Activated CD4-positive, alpha-beta T cell treated with anti-CD3 and anti-CD28 coated beads, Interleukin-2, amount 50 U/mL, for 16 hours (primary cell): ENCODE data around the gene TEFM.
"Not testable (repeated sequence)": the region's sequence is repeated elsewhere in the genome, so short reads cannot be mapped to it uniquely, and the experiment has no call there.

Experiments
- DNase-seq: peaks from one replicate; pipeline ENCODE4 v3.0.0-alpha.2; 2020

TEFM gene

GRCh38 chr17:30920683-30921543 lies 14.9 kb upstream of the TEFM start:
- DNase-seq: no peak

GRCh38 chr17:30920282-30920681 lies 14.2 kb upstream of the TEFM start:
- DNase-seq: no peak

GRCh38 chr17:30917050-30917449 lies 11.0 kb upstream of the TEFM start:
- DNase-seq: no peak

- DNase-seq: no peak
Measured at GRCh38 chr17:30915833-30916611, 10.0 kb upstream of the TEFM start.

- DNase-seq: no peak
Measured at GRCh38 chr17:30913955-30914354, 7.9 kb upstream of the TEFM start.

GRCh38 chr17:30910151-30910550 lies 4.1 kb upstream of the TEFM start:
- not testable (repeated sequence) for DNase-seq

- no peak for DNase-seq
Measured at GRCh38 chr17:30908717-30909420, 2.8 kb upstream of the TEFM start.

- no peak for DNase-seq
Measured at GRCh38 chr17:30905742-30906100, 317 bp downstream of the TEFM start.

- no peak for DNase-seq
Measured at GRCh38 chr17:30897311-30897710, 8.7 kb downstream of the TEFM start.

- DNase-seq: no peak
Measured at GRCh38 chr17:30894236-30894635, 11.8 kb downstream of the TEFM start.

- no peak for DNase-seq
Measured at GRCh38 chr17:30886187-30886586, 19.9 kb downstream of the TEFM start.

- no peak for DNase-seq
Measured at GRCh38 chr17:30869005-30869404, 37.0 kb downstream of the TEFM start.

GRCh38 chr17:30864636-30865035 lies 41.4 kb downstream of the TEFM start:
- no peak for DNase-seq

GRCh38 chr17:30858556-30859250 lies 47.3 kb downstream of the TEFM start:
- no peak for DNase-seq

GRCh38 chr17:30854146-30854545 lies 51.9 kb downstream of the TEFM start:
- DNase-seq: no peak
